H9 (cell line): ENCODE measurements around the gene NAPB. TPM values are rescaled to one million over a fixed set of nuclear protein-coding genes. Genes with fewer than 3 reads are reported as not detected.

ENCODE experiments used
- DNase-seq: peaks from one replicate; pipeline ENCODE4 v3.0.0-alpha.2; 2017
- H2AFZ ChIP-seq: one replicate; pipeline ENCODE4 v1.6.1; 2013; ENCODE audit warnings: mild to moderate bottlenecking, low read length, control low read depth, moderate library complexity
- H2AK5ac ChIP-seq: 2 replicates; pipeline ENCODE4 v1.6.1; 2013; ENCODE audit warnings: low read length, control low read depth, mixed read lengths; ENCODE audit not compliant: insufficient read length
- H2BK120ac ChIP-seq: one replicate; pipeline ENCODE4 v1.6.1; 2013; ENCODE audit warnings: low read depth, mild to moderate bottlenecking, low read length, control low read depth, inconsistent platforms; ENCODE audit not compliant: poor library complexity, severe bottlenecking
- H2BK12ac ChIP-seq: 2 replicates; pipeline ENCODE4 v1.6.1; 2013; ENCODE audit warnings: low read length, control low read depth, mixed read lengths, low read depth; ENCODE audit not compliant: insufficient read length
- H2BK15ac ChIP-seq: 2 replicates; pipeline ENCODE4 v1.6.1; 2013; ENCODE audit warnings: low read depth, low read length, control low read depth
- H2BK20ac ChIP-seq: one replicate; pipeline ENCODE4 v1.6.1; 2013; ENCODE audit warnings: low read depth, mild to moderate bottlenecking, low read length, control low read depth, inconsistent platforms; ENCODE audit not compliant: poor library complexity, severe bottlenecking
- H2BK5ac ChIP-seq: 2 replicates; pipeline ENCODE4 v1.6.1; 2013; ENCODE audit warnings: low read length, control low read depth, mixed read lengths; ENCODE audit not compliant: insufficient read length
- H3K14ac ChIP-seq: 2 replicates; pipeline ENCODE4 v1.6.1; 2013; ENCODE audit warnings: low read length, control low read depth; ENCODE audit not compliant: insufficient read depth
- H3K18ac ChIP-seq: 2 replicates; pipeline ENCODE4 v1.6.1; 2013; ENCODE audit warnings: low read depth, mild to moderate bottlenecking, mixed read lengths, low read length, control low read depth; ENCODE audit not compliant: insufficient read length
- H3K23ac ChIP-seq: 2 replicates; pipeline ENCODE4 v1.6.1; 2013; ENCODE audit warnings: low read length, control low read depth, mixed read lengths, low read depth; ENCODE audit not compliant: insufficient read length
- H3K23me2 ChIP-seq: 2 replicates; pipeline ENCODE4 v1.6.1; 2013; ENCODE audit warnings: low read depth, mild to moderate bottlenecking, mixed read lengths, low read length, control low read depth; ENCODE audit not compliant: insufficient read length, poor library complexity, severe bottlenecking
- H3K27ac ChIP-seq: 2 replicates; pipeline ENCODE4 v1.5.1; 2013; ENCODE audit warnings: low read length, control low read depth, mixed read lengths, low read depth; ENCODE audit not compliant: insufficient read length
- H3K27me3 ChIP-seq: 2 replicates; pipeline ENCODE4 v1.6.1; 2013; ENCODE audit warnings: low read length, control low read depth, inconsistent platforms; ENCODE audit not compliant: insufficient read depth
- H3K4ac ChIP-seq: 2 replicates; pipeline ENCODE4 v1.6.1; 2013; ENCODE audit warnings: low read depth, mild to moderate bottlenecking, control low read depth, inconsistent platforms, low read length, moderate library complexity
- H3K4me1 ChIP-seq: 2 replicates; pipeline ENCODE4 v1.6.1; 2013; ENCODE audit warnings: low read length, control low read depth, inconsistent platforms; ENCODE audit not compliant: insufficient read depth
- H3K4me2 ChIP-seq: 2 replicates; pipeline ENCODE4 v1.6.1; 2013; ENCODE audit warnings: low read length, control low read depth, mixed read lengths; ENCODE audit not compliant: insufficient read length, insufficient read depth
- H3K56ac ChIP-seq: 2 replicates; pipeline ENCODE4 v1.6.1; 2013; ENCODE audit warnings: low read depth, mild to moderate bottlenecking, mixed read lengths, low read length, control low read depth; ENCODE audit not compliant: insufficient read length
- H3K79me1 ChIP-seq: 2 replicates; pipeline ENCODE4 v1.6.1; 2013; ENCODE audit warnings: low read depth, mild to moderate bottlenecking, moderate library complexity, low read length, control low read depth, inconsistent platforms; ENCODE audit not compliant: insufficient read depth, poor library complexity, severe bottlenecking
- H3K79me2 ChIP-seq: 2 replicates; pipeline ENCODE4 v1.6.1; 2013; ENCODE audit warnings: low read length, control low read depth, inconsistent platforms; ENCODE audit not compliant: insufficient read depth
- H3K9ac ChIP-seq: 2 replicates; pipeline ENCODE4 v1.6.1; 2013; ENCODE audit warnings: low read length, control low read depth, mixed read lengths; ENCODE audit not compliant: insufficient read length; ENCODE audit errors: extremely low read depth
- H3K9me3 ChIP-seq: one replicate; pipeline ENCODE4 v1.6.1; 2013; ENCODE audit warnings: low read depth, low read length, inconsistent platforms; ENCODE audit not compliant: control insufficient read depth
- H3T11ph ChIP-seq: one replicate; pipeline ENCODE4 v1.6.1; 2013; ENCODE audit warnings: mild to moderate bottlenecking, low read length, control low read depth, inconsistent platforms
- H4K20me1 ChIP-seq: one replicate; pipeline ENCODE4 v1.6.1; 2013; ENCODE audit not compliant: control insufficient read depth, insufficient read length, insufficient read depth
- H4K5ac ChIP-seq: 2 replicates; pipeline ENCODE4 v1.6.1; 2013; ENCODE audit warnings: low read depth, mild to moderate bottlenecking, mixed read lengths, low read length, control low read depth; ENCODE audit not compliant: insufficient read length
- H4K8ac ChIP-seq: replicated peaks from 2 replicates; pipeline ENCODE4 v1.6.1; 2013; ENCODE audit warnings: low read length, control low read depth, mixed read lengths, low read depth; ENCODE audit not compliant: insufficient read length
- H4K91ac ChIP-seq: 2 replicates; pipeline ENCODE4 v1.6.1; 2013; ENCODE audit warnings: low read depth, mild to moderate bottlenecking, moderate library complexity, mixed read lengths, low read length, control low read depth; ENCODE audit not compliant: insufficient read length
- H3K27ac Mint-ChIP-seq, 3 experiments: 2 replicates in 2 of 3; 3 replicates in 1 of 3; pipeline ENCODE4 v1.8.0; 2020 to 2021; ENCODE audit warnings: mixed read lengths in 3 of 3, mild to moderate bottlenecking in 1 of 3, moderate library complexity in 1 of 3
- H3K27me3 Mint-ChIP-seq: 2 replicates; pipeline ENCODE4 v1.8.0; 2021; ENCODE audit warnings: low read depth, mild to moderate bottlenecking, moderate library complexity, mixed read lengths
- H3K36me3 Mint-ChIP-seq, 3 experiments: 2 replicates in 2 of 3; 3 replicates in 1 of 3; pipeline ENCODE4 v1.8.0; 2020 to 2021; ENCODE audit warnings: low read depth in 3 of 3, mixed read lengths in 3 of 3; ENCODE audit not compliant: insufficient read depth in 1 of 3
- H3K4me1 Mint-ChIP-seq, 2 experiments: 2 replicates each; pipeline ENCODE4 v1.8.0; 2020; ENCODE audit warnings: mixed read lengths in 2 of 2
- H3K4me3 Mint-ChIP-seq, 2 experiments: 2 replicates in 1 of 2; 3 replicates in 1 of 2; pipeline ENCODE4 v1.8.0; 2020 to 2021; ENCODE audit warnings: mild to moderate bottlenecking in 2 of 2, mixed read lengths in 2 of 2, moderate library complexity in 1 of 2
- H3K9me3 Mint-ChIP-seq, 2 experiments: 2 replicates in 1 of 2; 3 replicates in 1 of 2; pipeline ENCODE4 v1.8.0; 2020; ENCODE audit warnings: mild to moderate bottlenecking in 2 of 2, mixed read lengths in 2 of 2, moderate library complexity in 1 of 2
- CTCF ChIP-seq: fragments of 200-600 bp; sonication (generic); conservative IDR thresholded peaks from 3 replicates; pipeline ENCODE4 v1.8.0; 2021; ENCODE audit warnings: antibody characterized with exemption, mild to moderate bottlenecking
- WGBS: extraction: QIAGEN DNeasy Blood & Tissue Kit; methylation state at CpG from one replicate; pipeline ENCODE4 v1.1.7; 2013; ENCODE audit warnings: missing lambda C conversion rate, low lambda C conversion rate, mixed read lengths; ENCODE audit not compliant: insufficient read length; ENCODE audit errors: extremely low coverage; 5-methylcytosine and 5-hydroxymethylcytosine counted together
- total RNA-seq: library from RNA; stranded (reverse); gene quantifications from 2 replicates; pipeline ENCODE4 v1.2.1, GENCODE V29; 2021

NAPB gene
- total RNA-seq, 1 experiment from 2014 or later, result 10.4 TPM

DNA sequence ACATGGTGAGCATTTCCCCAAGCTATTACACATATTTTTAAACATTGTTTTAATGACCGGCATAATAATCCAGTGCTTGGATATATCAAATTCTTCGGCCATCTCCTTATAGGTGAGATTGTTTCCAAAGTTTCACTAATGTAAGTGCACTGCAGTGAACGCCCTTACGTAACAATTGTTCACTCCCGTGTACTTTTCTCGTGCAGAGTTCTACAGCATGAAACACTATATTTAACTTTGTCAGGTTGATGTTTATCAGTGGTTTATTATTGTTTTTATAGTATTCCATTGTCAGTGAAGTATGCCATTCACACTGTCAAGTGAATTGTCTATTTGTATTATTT lies 62.8 kb downstream of the NAPB start:
- no peak overlapping the region for H2AFZ ChIP-seq
- H2BK20ac ChIP-seq, result no peak overlapping the region
- DNase-seq, result no peak
- no peak overlapping the region for H3K27ac ChIP-seq
- peaks cover 13% of the 10 kb centered on the region for H3K23me2 ChIP-seq
- no peaks in the 10 kb centered on the region; the same call in 1 of the 2 replicates for H3K4me1 ChIP-seq
- H3K4ac ChIP-seq, result no peak overlapping the region
- peaks cover 26% of the 10 kb centered on the region in 2 experiments for H3K4me1 Mint-ChIP-seq
- no peak overlapping the region for H2BK12ac ChIP-seq
- H3K27me3 ChIP-seq, result no peaks in the 10 kb centered on the region
- no peaks in the 10 kb centered on the region for H3K9me3 ChIP-seq
- TF ChIP-seq CTCF, result no peak
- no peak overlapping the region for H2BK5ac ChIP-seq
- H3K9ac ChIP-seq, result no peak overlapping the region
- no peaks in the 10 kb centered on the region for H3K27me3 Mint-ChIP-seq
- H3K36me3 Mint-ChIP-seq, result peaks cover 5 to 16% (median 9%) of the 10 kb centered on the region in 3 experiments; a peak in 6 of 7 replicates
- H3K14ac ChIP-seq, result no peak overlapping the region
- H3K18ac ChIP-seq, result no peak overlapping the region
- H3K27ac Mint-ChIP-seq, result peak overlapping the region in 2 of 3 experiments; percentile 58 to 94; a peak in 2 of 7 replicates
- H3K23ac ChIP-seq, result no peak overlapping the region
- no peak overlapping the region for H2BK120ac ChIP-seq
- H3K9me3 Mint-ChIP-seq, result no peaks in the 10 kb centered on the region; a peak in 1 of 5 replicates
- H3T11ph ChIP-seq, result no peak overlapping the region
- no peaks in the 10 kb centered on the region for H4K20me1 ChIP-seq
- no peak overlapping the region for H4K5ac ChIP-seq
- H4K8ac ChIP-seq, result no peak overlapping the region
- H3K4me3 Mint-ChIP-seq, result peak overlapping the region; percentile 49 to 74; a peak in 4 of 5 replicates
- H3K79me1 ChIP-seq, result peaks cover 2% of the 10 kb centered on the region
- H2AK5ac ChIP-seq, result no peak overlapping the region
- peaks cover 4% of the 10 kb centered on the region; the same call in 1 of the 2 replicates for H3K79me2 ChIP-seq
- H4K91ac ChIP-seq, result no peak overlapping the region
- no peak overlapping the region for H2BK15ac ChIP-seq
- H3K56ac ChIP-seq, result no peak overlapping the region
- H3K4me2 ChIP-seq, result peak overlapping the region; percentile 18
- no CpG with 5 or more reads among the region's 6 CpGs for WGBS
